Left kidney (tissue), 2 donors: ENCODE measurements around the gene WDR76. TPM values are rescaled to one million over a fixed set of nuclear protein-coding genes. Genes with fewer than 3 reads are reported as not detected.
"Not testable (repeated sequence)": the region's sequence is repeated elsewhere in the genome, so short reads cannot be mapped to it uniquely, and the experiment has no call there.

Experiments used
- DNase-seq: peaks from one replicate; pipeline ENCODE4 v3.0.0-alpha.2; 2013
- polyA plus RNA-seq: library from polyadenylated mRNA; unstranded; fragments of 120-200 nt; gene quantifications from one replicate; pipeline ENCODE4 v1.2.1, GENCODE V29; 2013; ENCODE audit not compliant: insufficient read length

The WDR76 gene
- polyA plus RNA-seq, 1 donor: 20.4 TPM

GRCh38 chr15:43815064-43815463 is 11.7 kb upstream of the WDR76 start:
- not testable (repeated sequence) for DNase-seq

GRCh38 chr15:43821505-43821904 is 5.3 kb upstream of the WDR76 start:
- DNase-seq: no peak

GRCh38 chr15:43824302-43825246 is 2.2 kb upstream of the WDR76 start, which contains the start of gene MFAP1:
Gene MFAP1 (minus strand): TSS chr15:43824690. CDS start chr15:43824569, 121 bp downstream.
- peak; percentile 94 for DNase-seq

- not testable (repeated sequence) for DNase-seq
Observed at GRCh38 chr15:43825305-43825704, 1.5 kb upstream of the WDR76 start.

DNA sequence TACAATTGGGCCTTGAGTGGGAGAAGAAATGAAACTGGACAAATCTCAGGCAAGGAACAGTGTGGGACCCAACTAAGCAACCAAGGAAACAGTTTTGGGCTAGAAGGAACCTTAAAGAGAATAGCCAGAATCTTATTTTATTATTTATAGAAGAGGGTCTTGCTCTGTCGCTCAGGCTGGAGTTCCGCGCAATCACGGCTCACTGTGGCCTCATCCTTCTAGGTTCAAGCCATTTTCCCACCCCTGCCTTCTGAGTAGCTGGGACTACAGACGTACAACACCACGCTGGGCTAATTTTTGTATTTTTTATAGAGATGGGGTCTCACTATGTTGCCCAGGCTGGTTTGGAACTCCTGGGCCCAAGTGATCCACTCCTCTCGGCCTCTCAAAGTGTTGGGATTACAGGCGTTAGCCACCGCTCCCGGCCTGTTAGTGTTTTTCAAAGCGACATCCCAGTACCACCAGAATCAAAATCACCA is 734 bp upstream of the WDR76 start:
- no peak for DNase-seq

GRCh38 chr15:43828061-43828657 is 1.4 kb downstream of the WDR76 start:
- peak; percentile 3 for DNase-seq

DNA sequence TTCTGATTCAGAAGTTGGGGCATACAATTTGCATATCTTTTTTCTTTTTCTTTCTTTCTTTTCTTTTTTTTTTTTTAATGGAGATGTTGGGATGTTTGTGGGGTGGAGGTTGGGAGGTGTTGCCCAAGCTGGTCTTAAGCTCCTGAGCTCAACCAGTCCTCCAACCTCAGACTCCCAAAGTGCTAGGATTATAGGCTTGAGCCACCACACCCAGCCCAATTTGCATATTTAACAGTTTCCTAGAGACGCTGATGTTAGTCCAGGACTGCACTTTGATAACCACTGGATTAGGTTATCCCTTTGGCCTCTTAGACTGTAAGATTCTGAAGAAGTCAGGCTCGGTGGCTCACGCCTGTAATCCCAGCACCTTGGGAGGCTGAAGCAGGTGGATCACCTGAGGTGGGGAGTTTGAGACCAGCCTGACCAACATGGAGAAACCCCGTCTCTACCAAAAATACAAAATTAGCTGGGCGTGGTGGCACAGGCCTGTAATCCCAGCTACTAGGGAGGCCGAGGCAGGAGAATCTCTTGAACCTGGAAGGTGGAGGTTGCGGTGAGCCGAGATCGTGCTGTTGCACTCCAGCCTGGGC is 3.2 kb downstream of the WDR76 start:
- DNase-seq: not testable (repeated sequence)

DNA sequence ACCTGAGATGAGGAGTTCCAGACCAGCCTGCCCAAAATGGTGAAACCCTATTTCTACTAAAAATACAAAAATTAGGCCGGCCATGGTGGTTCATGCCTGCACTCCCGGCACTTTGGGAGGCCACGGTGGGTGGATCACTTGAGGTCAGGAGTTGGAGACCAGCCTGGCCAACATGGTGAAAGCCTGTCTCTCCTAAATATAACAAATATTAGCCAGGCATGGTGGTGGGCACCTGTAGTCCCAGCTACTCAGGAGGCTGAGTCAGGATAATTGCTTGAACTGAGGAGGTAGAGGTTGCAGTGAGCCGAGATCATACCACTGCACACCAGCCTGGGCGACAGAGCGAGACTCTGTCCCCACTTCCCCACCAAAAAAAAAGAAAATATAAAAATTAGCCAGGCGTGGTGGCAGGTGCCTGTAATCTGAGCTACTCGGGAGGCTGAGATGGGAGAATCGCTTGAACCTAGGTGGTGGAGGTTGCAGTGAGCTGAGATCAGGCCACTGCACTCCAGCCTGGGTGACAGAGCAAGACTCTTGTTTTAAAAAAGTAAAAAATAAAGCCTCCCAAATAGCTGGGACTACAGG is 4.0 kb downstream of the WDR76 start:
- DNase-seq: not testable (repeated sequence)

DNA sequence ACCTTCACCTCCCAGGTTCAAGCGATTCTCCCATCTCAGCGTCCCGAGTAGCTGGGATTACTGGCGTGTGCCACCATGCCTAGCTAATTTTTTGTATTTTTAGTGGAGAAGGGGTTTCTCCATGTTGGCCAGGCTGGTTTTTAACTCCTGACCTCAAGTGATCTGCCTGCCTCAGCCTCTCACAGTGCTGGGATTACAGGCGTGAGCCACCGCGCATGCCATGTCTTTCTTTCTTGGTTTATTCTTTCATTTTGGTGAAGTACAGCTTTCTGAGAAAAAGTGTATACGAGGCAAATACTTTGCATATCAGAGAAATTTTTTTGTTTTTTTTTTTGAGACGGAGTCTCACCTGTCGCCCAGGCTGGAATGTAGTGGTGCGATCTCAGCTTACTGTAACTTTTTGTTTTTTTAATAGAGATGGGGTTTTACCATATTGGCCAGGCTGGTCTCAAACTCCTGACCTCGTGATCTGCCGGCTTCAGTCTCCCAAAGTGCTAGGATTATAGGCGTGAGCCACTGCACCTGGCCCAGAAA is 4.8 kb downstream of the WDR76 start:
- not testable (repeated sequence) for DNase-seq

DNA sequence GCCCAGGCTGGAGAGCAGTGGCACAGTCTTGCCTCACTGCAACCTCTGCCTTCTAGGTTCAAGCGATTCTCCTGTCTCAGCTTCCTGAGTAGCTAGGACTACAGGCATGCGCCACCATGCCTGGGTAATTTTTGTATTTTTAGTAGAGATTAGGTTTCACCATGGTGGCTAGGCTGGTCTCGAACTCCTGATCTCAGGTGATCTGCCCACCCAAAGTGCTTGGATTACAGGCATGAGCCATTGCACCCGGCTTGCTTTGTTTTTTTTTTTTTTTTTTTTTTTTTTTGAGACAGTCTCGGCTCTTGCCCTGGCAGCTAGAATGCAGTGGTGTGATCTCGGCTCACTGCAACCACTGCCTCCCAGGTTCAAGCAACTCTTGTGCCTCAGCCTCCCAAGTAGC is 5.7 kb downstream of the WDR76 start:
- not testable (repeated sequence) for DNase-seq

GRCh38 chr15:43845421-43845820 is 18.6 kb downstream of the WDR76 start:
- no peak for DNase-seq

DNA sequence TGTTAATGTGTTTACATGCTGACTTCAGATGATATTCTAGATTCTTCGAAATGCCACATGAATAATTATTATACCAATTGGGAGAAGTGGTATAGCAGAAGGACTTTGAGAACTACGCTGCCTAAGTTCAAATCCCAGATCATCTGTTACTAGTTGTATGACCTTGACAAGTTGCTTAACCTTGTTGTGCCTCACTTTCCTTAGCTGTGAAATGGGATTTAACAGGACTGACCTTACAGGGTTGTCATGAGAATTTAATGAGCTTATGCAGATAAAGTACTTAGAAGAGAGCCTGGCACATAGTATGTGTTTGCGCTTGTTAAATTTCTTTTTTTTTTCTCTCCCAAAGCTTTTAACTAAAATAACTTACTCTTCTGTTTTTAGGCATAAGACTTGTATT is 24.4 kb downstream of the WDR76 start:
- no peak for DNase-seq

DNA sequence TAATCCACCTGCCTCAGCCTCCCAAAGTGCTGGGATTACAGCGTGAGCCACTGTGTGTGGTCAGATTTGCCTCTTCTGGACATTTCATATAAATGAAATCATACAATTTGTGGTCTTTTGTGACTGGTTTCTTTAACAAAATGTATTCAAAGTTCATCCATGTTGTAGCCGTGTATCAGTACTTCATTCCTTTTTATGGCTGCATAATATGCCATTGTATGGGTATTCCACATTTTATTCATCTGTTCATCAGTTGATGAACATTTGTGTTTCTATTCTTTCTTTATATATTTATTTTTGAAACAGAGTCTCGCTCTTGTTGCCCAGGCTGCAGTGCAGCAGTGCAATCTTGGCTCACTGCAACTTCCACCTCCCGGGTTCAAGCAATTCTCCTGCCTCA is 25.8 kb downstream of the WDR76 start:
- no peak for DNase-seq

- no peak for DNase-seq
Observed at GRCh38 chr15:43854801-43855200, 28.0 kb downstream of the WDR76 start.

- DNase-seq: no peak
Observed at GRCh38 chr15:43859546-43859945, 32.7 kb downstream of the WDR76 start.

DNA sequence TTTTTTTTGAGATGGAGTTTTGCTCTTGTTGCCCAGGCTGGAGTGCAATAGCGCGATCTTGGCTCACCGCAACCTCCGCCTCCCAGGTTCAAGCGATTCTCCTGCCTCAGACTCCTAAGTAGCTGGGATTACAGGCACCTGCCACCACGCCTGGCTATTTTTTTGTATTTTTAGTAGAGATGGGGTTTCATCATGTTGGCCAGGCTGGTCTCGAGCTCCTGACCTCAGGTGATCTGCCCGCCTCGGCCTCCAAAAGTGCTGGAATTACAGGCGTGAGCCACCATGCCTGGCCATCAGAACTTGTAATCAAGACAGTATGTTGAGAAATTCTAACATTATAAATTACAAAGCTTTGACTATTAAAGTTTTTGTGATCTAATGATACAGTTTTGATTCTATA is 39.8 kb downstream of the WDR76 start:
- DNase-seq: not testable (repeated sequence)

GRCh38 chr15:43867096-43867495 is 40.3 kb downstream of the WDR76 start:
- DNase-seq: no peak

- DNase-seq: no peak
Observed at GRCh38 chr15:43868406-43868805, 41.6 kb downstream of the WDR76 start.

DNA sequence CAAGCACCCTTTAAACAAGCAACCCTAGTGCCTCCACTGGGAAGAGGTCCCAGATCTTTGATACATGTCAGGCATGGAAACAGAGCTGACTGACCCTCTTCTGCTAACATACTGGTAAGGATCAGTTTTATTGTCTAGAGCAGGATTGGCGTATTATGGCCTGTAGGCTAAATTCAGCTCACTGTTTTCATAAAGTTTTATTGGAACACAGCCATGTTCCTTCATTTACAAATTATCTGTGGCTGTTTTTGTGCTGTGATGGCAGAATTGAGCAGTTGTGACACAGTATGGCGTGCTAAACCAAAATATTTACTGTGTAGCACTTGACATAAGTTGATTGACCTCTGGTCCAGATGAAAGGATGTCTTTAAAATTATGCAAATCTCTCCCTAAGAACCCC is 45.0 kb downstream of the WDR76 start:
- DNase-seq: no peak

GRCh38 chr15:43872416-43873020 is 45.7 kb downstream of the WDR76 start:
- peak; percentile 77 for DNase-seq

DNA sequence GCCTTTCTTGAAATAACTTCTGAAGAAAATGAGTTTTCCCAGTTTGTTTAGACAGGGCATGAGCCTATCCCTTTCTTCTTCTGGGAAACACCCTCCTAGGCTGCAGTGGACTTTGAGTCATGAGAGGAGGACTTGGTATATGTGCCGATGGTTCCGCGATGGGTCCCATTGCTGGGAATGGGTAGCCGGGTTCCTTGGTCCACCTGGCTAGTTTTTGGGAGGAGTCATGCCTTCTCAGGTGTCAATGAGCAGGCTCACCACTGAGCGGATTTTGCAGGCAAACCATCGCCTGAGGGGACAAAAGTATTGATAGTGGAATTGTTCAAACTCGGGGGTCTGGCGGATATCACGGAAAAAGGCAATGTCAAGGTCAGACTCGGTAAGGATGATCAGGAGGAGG is 46.8 kb downstream of the WDR76 start:
- no peak for DNase-seq

DNA sequence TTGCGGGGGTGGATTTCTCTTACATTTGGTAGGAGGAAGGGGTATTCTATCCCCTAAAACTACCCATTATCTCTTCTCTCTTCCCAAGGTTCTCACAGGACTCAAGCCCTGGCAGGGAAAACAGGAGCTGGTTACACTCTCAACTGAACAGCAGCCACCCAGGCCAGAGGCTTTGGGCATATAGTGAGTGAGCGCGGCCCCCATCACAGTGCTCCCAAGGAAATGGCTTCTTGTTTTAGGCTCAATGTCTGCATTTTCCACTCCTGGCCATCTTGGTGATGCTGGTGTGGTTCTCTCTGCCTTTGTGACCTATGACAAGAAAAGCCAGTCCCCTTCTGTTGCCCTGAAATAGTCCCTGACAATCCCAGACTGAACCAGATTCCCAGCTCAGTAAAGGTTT is 50.1 kb downstream of the WDR76 start:
- DNase-seq: no peak
